ENCODE data around the gene MRPL58. TPM values are rescaled to one million over a fixed set of nuclear protein-coding genes. Genes with fewer than 3 reads are reported as not detected.
"Not testable (repeated sequence)": the region's sequence is repeated elsewhere in the genome, so short reads cannot be mapped to it uniquely, and the experiment has no call there.

MRPL58 gene
- total and polyA plus RNA-seq, 2 donors (not counting 1 experiment from before 2014, with no cell fraction given) = 20.8 to 21.6 TPM

DNA sequence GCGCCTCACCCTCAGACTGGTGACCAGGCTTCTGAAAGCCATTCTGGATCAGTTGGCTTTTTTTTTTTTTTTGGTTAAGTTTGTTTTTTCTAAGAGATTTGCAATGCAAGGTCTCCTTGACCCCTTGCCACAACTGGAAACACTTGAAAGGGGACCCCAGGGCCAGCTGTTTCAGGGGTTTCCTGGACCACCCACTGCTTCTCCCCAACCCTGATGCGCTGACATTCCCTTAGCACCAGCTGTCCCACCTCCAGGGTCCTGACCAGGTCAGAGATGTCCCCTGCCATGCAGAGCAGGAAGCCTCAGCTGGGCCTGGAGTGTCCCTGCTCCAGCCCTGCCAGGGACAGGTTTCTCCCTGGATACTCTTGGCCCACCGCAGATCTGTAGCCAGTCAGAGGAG lies 8.1 kb upstream of the MRPL58 start:
- 100% methylated on average over 2 of the region's 3 CpGs for WGBS (ENCODE audit: insufficient coverage)
- CTCF ChIA-PET = interaction anchor here (0.6 to 0.8 kb wide), 2 partner anchors 42 to 44 kb away, joined by 3 to 4 read pairs; no protein-coding TSS in a partner anchor

GRCh38 chr17:75005291-75005690 lies 7.2 kb upstream of the MRPL58 start:
- H3K27me3 Mint-ChIP-seq = peaks cover 4% of the 10 kb centered on the region
- no peak overlapping the region for H3K27ac Mint-ChIP-seq
- Histone ChIP-seq H3K79me2 (ENCODE audit: control insufficient read depth, insufficient read depth, low read length) (no peaks in the 10 kb centered on the region), H3K9me3 (ENCODE audit: control extremely low read depth in 1 of 3, control insufficient read depth in 2 of 3, insufficient read depth in 1 of 3, low read length in 2 of 3) (no peaks in the 10 kb centered on the region), H3K27ac (ENCODE audit: low read length in 2 of 2) (no peak overlapping the region), H2AFZ (ENCODE audit: insufficient read depth, low read depth, low read length, poor library complexity, severe bottlenecking) (no peak overlapping the region), H3K4me2 (replicated peaks; ENCODE audit: low read depth, low read length, poor library complexity, severe bottlenecking) (no peak overlapping the region), H3K4me3 (ENCODE audit: control extremely low read depth in 1 of 5, extremely low read depth in 1 of 5, insufficient read depth in 1 of 5, low read depth in 2 of 5, low read length in 4 of 5) (no peak overlapping the region), H3K36me3 (replicated peaks in 1 of 2; ENCODE audit: control extremely low read depth in 1 of 2, control insufficient read depth in 1 of 2, extremely low read depth in 1 of 2, insufficient read depth in 2 of 2, low read length in 1 of 2) (no peaks in the 10 kb centered on the region), H4K20me1 (ENCODE audit: control insufficient read depth, insufficient read depth, low read length, poor library complexity, severe bottlenecking) (no peaks in the 10 kb centered on the region), H3K9ac (ENCODE audit: low read length) (no peak overlapping the region), H3K4me1 (ENCODE audit: control insufficient read depth in 2 of 2, insufficient read depth in 2 of 2, low read length in 2 of 2) (no peaks in the 10 kb centered on the region), H3K27me3 (replicated peaks in 1 of 4; ENCODE audit: control extremely low read depth in 1 of 4, control insufficient read depth in 3 of 4, insufficient read depth in 4 of 4, low read length in 3 of 4) (peaks cover 0 to 4% (median 0%) of the 10 kb centered on the region in 4 experiments)
- WGBS (ENCODE audit: insufficient coverage) = 93% methylated on average over 5 of the region's 8 CpGs
- ATAC-seq (ENCODE audit: low read depth) (no peak), DNase-seq (no peak)
- intact Hi-C loops (cut with micrococcal nuclease) = no loop called here
- H3K4me3 Mint-ChIP-seq = no peak overlapping the region
- TF ChIP-seq, protein P1, sequence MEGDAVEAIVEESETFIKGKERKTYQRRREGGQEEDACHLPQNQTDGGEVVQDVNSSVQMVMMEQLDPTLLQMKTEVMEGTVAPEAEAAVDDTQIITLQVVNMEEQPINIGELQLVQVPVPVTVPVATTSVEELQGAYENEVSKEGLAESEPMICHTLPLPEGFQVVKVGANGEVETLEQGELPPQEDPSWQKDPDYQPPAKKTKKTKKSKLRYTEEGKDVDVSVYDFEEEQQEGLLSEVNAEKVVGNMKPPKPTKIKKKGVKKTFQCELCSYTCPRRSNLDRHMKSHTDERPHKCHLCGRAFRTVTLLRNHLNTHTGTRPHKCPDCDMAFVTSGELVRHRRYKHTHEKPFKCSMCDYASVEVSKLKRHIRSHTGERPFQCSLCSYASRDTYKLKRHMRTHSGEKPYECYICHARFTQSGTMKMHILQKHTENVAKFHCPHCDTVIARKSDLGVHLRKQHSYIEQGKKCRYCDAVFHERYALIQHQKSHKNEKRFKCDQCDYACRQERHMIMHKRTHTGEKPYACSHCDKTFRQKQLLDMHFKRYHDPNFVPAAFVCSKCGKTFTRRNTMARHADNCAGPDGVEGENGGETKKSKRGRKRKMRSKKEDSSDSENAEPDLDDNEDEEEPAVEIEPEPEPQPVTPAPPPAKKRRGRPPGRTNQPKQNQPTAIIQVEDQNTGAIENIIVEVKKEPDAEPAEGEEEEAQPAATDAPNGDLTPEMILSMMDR (IDR thresholded peaks at IDR 0.05) = no peak
- no peak for TF ChIP-seq EZH2 (IDR thresholded peaks at IDR 0.05; ENCODE audit: borderline replicate concordance, insufficient read depth, low read depth, low read length, poor library complexity, severe bottlenecking)
- H3K4me1 Mint-ChIP-seq = no peaks in the 10 kb centered on the region
- H3K9me3 Mint-ChIP-seq (ENCODE audit: insufficient read depth) = no peaks in the 10 kb centered on the region
- POLR2A ChIA-PET = no interaction called here
- CTCF ChIA-PET = interaction anchor here (0.6 to 1.0 kb wide), 2 partner anchors 8 to 45 kb away, joined by 3 to 4 read pairs; no protein-coding TSS in a partner anchor

More for the DNA sequence above, 8.1 kb upstream of the MRPL58 start:
- intact Hi-C loops (cut with micrococcal nuclease) = no loop called here
- no peaks in the 10 kb centered on the region for H3K36me3 ChIP-seq (replicated peaks in 1 of 2; ENCODE audit: control extremely low read depth in 1 of 2, control insufficient read depth in 1 of 2, extremely low read depth in 1 of 2, insufficient read depth in 2 of 2, low read length in 1 of 2)
- no peak for TF ChIP-seq EZH2 (IDR thresholded peaks at IDR 0.05; ENCODE audit: borderline replicate concordance, insufficient read depth, low read depth, low read length, poor library complexity, severe bottlenecking)
- TF ChIP-seq, protein P1 (IDR thresholded peaks at IDR 0.05) = no peak
- H2AFZ ChIP-seq (ENCODE audit: insufficient read depth, low read depth, low read length, poor library complexity, severe bottlenecking) = no peak overlapping the region
- H3K4me2 ChIP-seq (replicated peaks; ENCODE audit: low read depth, low read length, poor library complexity, severe bottlenecking) = no peak overlapping the region
- Mint-ChIP-seq H3K4me1 (no peaks in the 10 kb centered on the region), H3K4me3 (no peak overlapping the region), H3K9me3 (ENCODE audit: insufficient read depth) (no peaks in the 10 kb centered on the region), H3K27me3 (peaks cover 4% of the 10 kb centered on the region), H3K27ac (no peak overlapping the region)
- H4K20me1 ChIP-seq (ENCODE audit: control insufficient read depth, insufficient read depth, low read length, poor library complexity, severe bottlenecking) = no peaks in the 10 kb centered on the region
- H3K9me3 ChIP-seq (ENCODE audit: control extremely low read depth in 1 of 3, control insufficient read depth in 2 of 3, insufficient read depth in 1 of 3, low read length in 2 of 3) = no peaks in the 10 kb centered on the region
- DNase-seq (no peak), ATAC-seq (ENCODE audit: low read depth) (no peak)
- POLR2A ChIA-PET = no interaction called here
- no peak overlapping the region for H3K9ac ChIP-seq (ENCODE audit: low read length)
- no peak overlapping the region for H3K27ac ChIP-seq (ENCODE audit: low read length in 2 of 2)
- no peaks in the 10 kb centered on the region for H3K4me1 ChIP-seq (ENCODE audit: control insufficient read depth in 2 of 2, insufficient read depth in 2 of 2, low read length in 2 of 2)
- H3K79me2 ChIP-seq (ENCODE audit: control insufficient read depth, insufficient read depth, low read length) = no peaks in the 10 kb centered on the region
- no peak overlapping the region for H3K4me3 ChIP-seq (ENCODE audit: control extremely low read depth in 1 of 5, extremely low read depth in 1 of 5, insufficient read depth in 1 of 5, low read depth in 2 of 5, low read length in 4 of 5)
- H3K27me3 ChIP-seq (replicated peaks in 1 of 4; ENCODE audit: control extremely low read depth in 1 of 4, control insufficient read depth in 3 of 4, insufficient read depth in 4 of 4, low read length in 3 of 4) = peaks cover 0 to 4% (median 0%) of the 10 kb centered on the region in 4 experiments

DNA sequence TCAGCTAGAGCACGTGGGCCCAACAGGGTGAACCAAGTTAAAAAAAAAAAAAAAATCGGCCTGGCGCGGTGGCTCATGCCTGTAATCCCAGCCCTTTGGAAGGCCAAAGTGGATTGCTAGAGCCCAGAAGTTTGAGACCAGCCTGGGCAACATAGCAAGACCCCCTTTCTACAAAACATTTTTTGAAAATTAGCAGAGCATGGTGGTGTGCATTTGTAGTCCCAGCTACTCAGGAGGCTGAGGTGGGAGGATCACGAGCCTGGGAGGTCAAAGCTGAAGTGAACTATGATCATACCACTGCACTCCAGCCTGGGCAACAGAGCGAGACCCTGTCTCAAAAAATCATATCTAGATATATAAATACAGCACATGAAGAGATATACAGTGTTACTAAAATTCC lies 6.4 kb upstream of the MRPL58 start:
- POLR2A ChIA-PET; DNase-seq; H3K9me3 ChIP-seq (ENCODE audit: control extremely low read depth in 1 of 3, control insufficient read depth in 2 of 3, insufficient read depth in 1 of 3, low read length in 2 of 3); H3K9me3 Mint-ChIP-seq (ENCODE audit: insufficient read depth); H3K27me3 ChIP-seq (replicated peaks in 1 of 4; ENCODE audit: control extremely low read depth in 1 of 4, control insufficient read depth in 3 of 4, insufficient read depth in 4 of 4, low read length in 3 of 4); H3K4me1 ChIP-seq (ENCODE audit: control insufficient read depth in 2 of 2, insufficient read depth in 2 of 2, low read length in 2 of 2); H3K4me2 ChIP-seq (replicated peaks; ENCODE audit: low read depth, low read length, poor library complexity, severe bottlenecking); H2AFZ ChIP-seq (ENCODE audit: insufficient read depth, low read depth, low read length, poor library complexity, severe bottlenecking); H3K27ac Mint-ChIP-seq; H3K9ac ChIP-seq (ENCODE audit: low read length); H4K20me1 ChIP-seq (ENCODE audit: control insufficient read depth, insufficient read depth, low read length, poor library complexity, severe bottlenecking); H3K27ac ChIP-seq (ENCODE audit: low read length in 2 of 2); H3K36me3 ChIP-seq (replicated peaks in 1 of 2; ENCODE audit: control extremely low read depth in 1 of 2, control insufficient read depth in 1 of 2, extremely low read depth in 1 of 2, insufficient read depth in 2 of 2, low read length in 1 of 2); intact Hi-C loops (cut with micrococcal nuclease); H3K79me2 ChIP-seq (ENCODE audit: control insufficient read depth, insufficient read depth, low read length); H3K4me1 Mint-ChIP-seq; H3K27me3 Mint-ChIP-seq; ATAC-seq (ENCODE audit: low read depth); H3K4me3 ChIP-seq (ENCODE audit: control extremely low read depth in 1 of 5, extremely low read depth in 1 of 5, insufficient read depth in 1 of 5, low read depth in 2 of 5, low read length in 4 of 5); H3K4me3 Mint-ChIP-seq: not testable (repeated sequence)
- CTCF ChIA-PET = interaction anchor here (1.0 to 2.3 kb wide), 2 partner anchors 9 to 44 kb away, joined by 4 to 21 read pairs; no protein-coding TSS in a partner anchor
- WGBS (ENCODE audit: insufficient coverage) = 89% methylated on average over 1 of the region's 6 CpGs

All from B cell (primary cell).